ENCODE measurements around the gene IKZF2.

Gene IKZF2

GRCh38 chr2:213151437-213152064, at the start of gene IKZF2:
Gene IKZF2, minus strand, starts transcription at chr2:213151612. Its CDS starts 2,983 bp downstream, at chr2:213148629.
- peak; percentile 93 for DNase-seq

- DNase-seq, result no peak
These were observed 48.5 kb upstream of the IKZF2 start for GRCh38 chr2:213199871-213200270.

- peak; percentile 38 for DNase-seq
These were observed 37.8 kb upstream of the IKZF2 start for GRCh38 chr2:213189001-213189899.

- DNase-seq, result no peak
These were observed 37.1 kb upstream of the IKZF2 start for GRCh38 chr2:213188533-213188867.

- DNase-seq, result no peak
These were observed 36.6 kb upstream of the IKZF2 start for GRCh38 chr2:213187833-213188532.

- DNase-seq, result no peak
These were observed 36.0 kb upstream of the IKZF2 start for GRCh38 chr2:213187386-213187785.

- no peak for DNase-seq
These were observed 33.9 kb upstream of the IKZF2 start for GRCh38 chr2:213185147-213185822.

- no peak for DNase-seq
These were observed 30.3 kb upstream of the IKZF2 start for GRCh38 chr2:213181712-213182111.

- no peak for DNase-seq
These were observed 26.3 kb upstream of the IKZF2 start for GRCh38 chr2:213177679-213178078.

- DNase-seq, result no peak
These were observed 24.3 kb upstream of the IKZF2 start for GRCh38 chr2:213175673-213176247.

GRCh38 chr2:213172641-213173040, 21.2 kb upstream of the IKZF2 start:
- no peak for DNase-seq

- DNase-seq, result no peak
These were observed 19.7 kb upstream of the IKZF2 start for GRCh38 chr2:213171147-213171546.

GRCh38 chr2:213167271-213167930, 16.0 kb upstream of the IKZF2 start:
- DNase-seq, result no peak

- no peak for DNase-seq
These were observed 14.7 kb upstream of the IKZF2 start for GRCh38 chr2:213166109-213166508.

GRCh38 chr2:213164263-213164662, 12.9 kb upstream of the IKZF2 start:
- DNase-seq, result no peak

- no peak for DNase-seq
These were observed 11.2 kb upstream of the IKZF2 start for GRCh38 chr2:213162516-213163118.

- DNase-seq, result no peak
These were observed 10.5 kb upstream of the IKZF2 start for GRCh38 chr2:213161759-213162515.

- DNase-seq, result no peak
These were observed 8.4 kb upstream of the IKZF2 start for GRCh38 chr2:213159768-213160167.

GRCh38 chr2:213157242-213157641, 5.8 kb upstream of the IKZF2 start:
- DNase-seq, result no peak

- no peak for DNase-seq
These were observed 5.3 kb upstream of the IKZF2 start for GRCh38 chr2:213156717-213157116.

- no peak for DNase-seq
These were observed 1.5 kb upstream of the IKZF2 start for GRCh38 chr2:213152888-213153287.

Measured in NCI-H345 (cell line).